Urothelium cell line (cell line): ENCODE results near the gene PTGFRN.
"Not testable (repeated sequence)": the region's sequence is repeated elsewhere in the genome, so short reads cannot be mapped to it uniquely, and the experiment has no call there.

Source experiments
- DNase-seq: peaks from one replicate; pipeline ENCODE4 v3.0.0; 2011; ENCODE audit warnings: low spot score, mixed read lengths
- FAIRE-seq: peaks from 2 replicates; lab custom pipeline; 2011; peaks lifted over from hg19 to GRCh38; lab: Jason Lieb, UNC

Gene PTGFRN

DNA sequence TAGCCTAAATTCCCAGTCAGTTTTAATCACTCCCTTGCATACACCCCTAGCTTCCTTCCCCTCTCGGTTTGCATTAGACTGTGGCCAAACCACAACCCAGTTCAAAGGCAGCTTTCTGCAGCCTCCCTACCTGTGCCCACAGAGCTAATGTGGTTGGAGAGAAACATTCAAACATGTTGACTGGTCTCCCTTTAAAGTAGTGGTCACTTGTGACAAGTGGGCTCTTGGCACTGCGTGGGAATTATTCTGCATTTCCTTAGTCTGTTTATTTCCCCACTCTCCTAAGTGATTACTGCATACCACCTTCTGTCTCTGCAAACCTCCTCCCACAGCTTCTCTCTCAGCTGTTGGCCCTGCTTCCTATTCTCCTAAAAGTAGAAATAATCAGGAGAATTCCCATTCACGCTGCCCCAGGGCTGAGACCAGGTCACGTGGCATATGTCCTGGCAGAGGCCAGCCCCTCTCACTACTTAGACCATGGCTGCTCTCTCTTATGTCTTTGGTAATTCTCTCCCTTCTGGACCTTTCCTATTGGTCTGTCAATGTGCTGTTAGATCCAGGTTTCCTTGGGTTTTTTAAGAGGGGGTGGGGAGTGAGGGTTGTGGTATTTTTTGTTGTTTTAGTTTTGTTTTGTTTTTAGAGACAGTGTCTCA lies 53.4 kb downstream of the PTGFRN start:
- FAIRE-seq (no peak), DNase-seq (no peak)

DNA sequence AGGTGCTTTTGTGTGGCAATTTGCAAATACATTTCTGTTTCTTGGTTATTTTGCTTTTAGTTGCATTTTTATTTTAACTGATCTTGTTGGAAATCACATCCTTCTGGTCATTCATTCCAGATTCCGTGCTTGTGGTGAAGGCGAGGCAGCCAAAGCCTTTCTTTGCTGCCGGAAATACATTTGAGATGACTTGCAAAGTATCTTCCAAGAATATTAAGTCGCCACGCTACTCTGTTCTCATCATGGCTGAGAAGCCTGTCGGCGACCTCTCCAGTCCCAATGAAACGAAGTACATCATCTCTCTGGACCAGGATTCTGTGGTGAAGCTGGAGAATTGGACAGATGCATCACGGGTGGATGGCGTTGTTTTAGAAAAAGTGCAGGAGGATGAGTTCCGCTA lies 57.1 kb downstream of the PTGFRN start:
- DNase-seq (no peak), FAIRE-seq (no peak)

DNA sequence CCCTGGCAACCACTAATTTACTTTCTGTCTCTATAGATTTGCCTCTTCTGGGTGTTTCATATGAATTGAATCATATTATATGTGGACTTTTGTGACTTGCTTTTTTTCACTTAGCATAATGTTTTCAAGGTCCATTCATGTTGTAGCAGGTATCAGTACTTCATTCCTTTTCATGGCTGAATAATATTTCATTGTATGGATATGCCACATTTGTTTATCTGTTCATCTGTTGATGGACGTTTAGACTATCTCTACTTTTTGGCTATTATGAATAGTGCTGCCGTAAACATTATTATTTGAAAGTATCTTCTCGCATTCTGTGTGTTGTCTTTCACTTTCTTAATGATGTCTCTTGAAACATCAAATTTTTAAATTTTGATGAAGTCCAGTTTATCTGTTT lies 59.0 kb downstream of the PTGFRN start:
- DNase-seq (no peak), FAIRE-seq (no peak)

DNA sequence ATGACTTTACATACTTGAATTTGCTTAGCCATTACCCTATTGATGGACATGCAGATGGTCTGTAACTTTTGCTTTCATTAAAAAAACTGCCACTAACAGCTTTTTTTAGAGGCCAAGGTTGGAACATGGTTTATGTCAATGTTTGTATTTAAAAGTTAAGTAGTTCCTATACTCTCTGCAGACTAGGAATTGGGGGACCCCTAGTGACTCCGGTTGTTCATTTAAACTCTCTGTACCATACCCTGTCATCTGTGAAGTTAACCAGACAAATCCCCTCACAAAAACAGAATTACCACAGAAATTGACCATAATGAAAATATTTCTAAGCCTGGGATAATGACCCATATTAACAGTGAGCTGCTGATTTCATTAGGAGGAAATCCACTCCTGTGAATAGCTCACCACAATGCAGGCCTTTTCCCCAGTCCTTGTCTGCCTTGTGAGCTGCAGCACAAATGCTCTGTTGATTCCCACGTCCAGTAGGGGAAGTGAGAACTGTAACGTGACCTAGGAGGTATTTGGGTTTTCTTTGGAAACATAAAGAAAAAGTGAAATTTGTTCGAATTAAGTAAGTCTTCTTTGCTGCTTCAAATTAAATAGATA lies 61.6 kb downstream of the PTGFRN start:
- DNase-seq: no peak
- no peak for FAIRE-seq

DNA sequence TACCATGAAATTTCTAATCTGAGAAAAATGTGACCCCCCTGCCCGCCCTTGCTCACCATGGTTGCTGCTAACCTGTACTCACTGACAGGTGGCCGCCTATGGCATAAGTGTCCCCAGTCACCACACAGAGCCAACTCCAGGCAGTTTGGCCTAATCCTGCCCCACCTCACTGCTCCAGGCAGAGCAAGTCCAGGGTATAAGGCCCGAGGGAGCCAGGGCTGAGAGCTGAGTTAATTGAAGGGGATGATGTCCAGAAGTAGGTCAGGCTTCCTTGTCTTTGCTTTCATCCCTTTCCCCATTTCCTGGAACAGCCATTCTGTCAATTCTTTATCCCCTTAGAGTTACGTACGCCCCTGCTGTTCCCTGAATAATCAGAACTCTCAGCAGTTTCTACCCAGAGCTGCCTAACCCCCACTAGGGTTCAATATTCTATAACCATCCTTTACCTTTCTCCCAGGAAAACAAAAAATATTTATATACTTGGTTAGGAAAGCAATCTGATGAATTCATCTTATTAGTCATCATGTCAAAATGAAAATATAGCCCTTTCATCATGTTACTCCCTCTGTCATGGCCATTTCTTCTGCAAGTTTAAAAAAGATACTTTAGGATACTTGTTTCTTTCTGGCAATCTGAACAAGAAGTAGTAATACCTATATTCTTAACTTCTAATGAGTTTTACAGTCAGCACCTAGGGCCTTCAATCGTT lies 62.4 kb downstream of the PTGFRN start:
- FAIRE-seq (no peak), DNase-seq (peak; percentile 12)

DNA sequence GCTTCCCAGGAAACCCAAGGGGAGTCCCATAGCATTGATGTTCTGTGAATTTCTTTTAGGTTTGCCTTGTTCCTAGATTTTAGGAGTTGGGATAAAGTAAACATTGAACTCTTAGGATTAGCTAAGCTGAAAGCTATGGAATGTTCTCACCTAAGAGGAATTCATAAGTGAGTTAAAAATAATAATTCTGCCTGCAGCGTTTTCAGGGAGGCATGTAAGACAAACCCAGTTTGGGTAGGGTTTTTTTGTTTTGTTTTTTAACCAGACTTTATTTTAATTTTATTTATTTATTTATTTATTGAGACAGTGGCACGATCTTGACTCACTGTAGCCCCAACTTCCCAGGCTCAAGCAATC lies 62.9 kb downstream of the PTGFRN start:
- no peak for FAIRE-seq
- DNase-seq: peak; percentile 29

DNA sequence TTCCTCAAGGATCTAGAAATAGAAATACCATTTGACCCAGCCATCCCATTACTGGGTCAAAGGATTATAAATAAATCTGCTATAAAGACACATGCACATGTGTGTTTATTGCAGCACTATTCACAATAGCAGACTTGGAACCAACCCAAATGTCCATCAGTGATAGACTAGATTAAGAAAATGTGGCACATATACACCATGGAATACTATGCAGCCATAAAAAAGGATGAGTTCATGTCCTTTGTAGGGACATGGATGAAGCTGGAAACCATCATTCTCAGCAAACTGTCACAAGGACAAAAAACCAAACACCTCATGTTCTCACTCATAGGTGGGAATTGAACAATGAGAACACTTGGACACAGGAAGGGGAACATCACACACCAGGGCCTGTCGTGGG lies 70.6 kb downstream of the PTGFRN start:
- not testable (repeated sequence) for FAIRE-seq, DNase-seq

DNA sequence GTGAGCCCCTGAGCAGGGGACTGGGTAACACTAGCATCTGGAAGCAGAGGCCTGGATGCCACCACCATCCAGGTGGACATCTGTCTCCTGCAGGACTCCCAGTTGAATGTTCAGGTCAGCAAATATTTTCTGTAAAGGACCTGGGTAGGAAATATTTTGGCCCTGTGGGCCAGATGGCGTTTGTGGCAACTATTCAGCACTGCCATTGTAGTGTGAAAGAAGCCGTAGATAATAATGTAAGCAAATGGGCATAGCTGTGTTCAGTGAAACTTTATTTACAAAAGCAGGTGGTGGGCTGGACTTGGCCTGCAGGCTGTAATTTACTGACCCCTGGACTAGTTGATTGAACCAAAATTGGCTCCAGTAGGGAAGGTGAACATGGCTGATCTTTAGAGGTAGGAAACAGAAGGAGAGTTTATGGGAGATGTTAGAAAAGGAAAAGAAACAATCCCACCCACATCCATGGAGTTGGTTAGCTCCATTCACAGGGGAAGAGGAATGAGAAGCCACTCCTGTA lies 71.9 kb downstream of the PTGFRN start:
- FAIRE-seq: no peak
- DNase-seq: no peak

DNA sequence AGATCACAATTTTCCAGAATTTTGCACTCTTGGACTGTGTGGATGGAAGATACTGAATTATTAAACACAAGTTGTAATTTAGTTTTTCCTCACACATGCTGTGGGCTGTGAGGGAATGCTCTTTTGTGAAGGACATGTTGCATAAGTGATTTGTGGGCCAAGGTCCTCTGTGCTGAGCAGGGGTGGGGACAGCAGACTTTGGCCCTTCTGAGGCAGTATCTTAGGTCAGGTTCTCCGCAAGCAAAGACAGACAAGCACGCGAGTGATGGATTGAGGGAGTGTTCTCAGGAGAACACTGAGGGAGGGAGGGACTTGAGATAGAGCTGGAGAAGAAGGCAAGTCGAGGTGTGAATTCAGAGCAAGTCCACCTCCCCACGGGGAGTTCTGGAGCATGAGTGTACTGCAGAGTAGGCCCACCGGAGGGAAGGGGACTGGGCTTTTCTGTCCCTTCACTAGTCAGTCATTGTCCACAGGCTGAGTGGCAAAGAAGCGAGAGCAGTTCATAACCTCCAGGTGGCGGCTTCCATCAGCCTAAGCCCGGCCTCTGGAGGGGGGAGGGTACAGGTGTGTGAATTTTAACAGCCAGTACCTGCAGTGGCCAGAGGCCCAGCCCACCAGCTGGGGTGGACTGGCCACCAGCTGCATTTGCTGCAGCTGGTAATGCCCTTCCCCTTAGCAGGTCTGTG lies 72.7 kb downstream of the PTGFRN start:
- FAIRE-seq: no peak
- no peak for DNase-seq

DNA sequence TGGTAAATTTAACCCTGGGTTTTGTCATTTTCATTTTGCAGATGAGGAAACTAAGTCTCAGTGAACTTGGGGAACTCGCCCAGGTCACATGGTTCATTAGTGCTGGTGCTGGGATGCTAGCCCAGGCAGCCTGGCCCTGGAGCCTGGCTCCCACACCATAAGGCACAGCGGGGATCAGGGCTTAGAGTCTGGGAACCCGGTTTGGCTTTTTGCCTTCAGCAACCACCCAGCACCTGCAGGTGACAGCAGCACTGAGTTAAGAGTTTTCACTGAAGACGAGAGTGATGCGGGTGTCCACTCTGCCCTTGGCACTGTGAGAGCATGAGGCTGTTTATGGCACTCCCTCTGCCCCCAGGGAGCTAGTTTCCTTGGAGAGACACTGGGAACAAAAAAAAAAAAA lies 73.4 kb downstream of the PTGFRN start:
- no peak for FAIRE-seq
- DNase-seq: no peak

DNA sequence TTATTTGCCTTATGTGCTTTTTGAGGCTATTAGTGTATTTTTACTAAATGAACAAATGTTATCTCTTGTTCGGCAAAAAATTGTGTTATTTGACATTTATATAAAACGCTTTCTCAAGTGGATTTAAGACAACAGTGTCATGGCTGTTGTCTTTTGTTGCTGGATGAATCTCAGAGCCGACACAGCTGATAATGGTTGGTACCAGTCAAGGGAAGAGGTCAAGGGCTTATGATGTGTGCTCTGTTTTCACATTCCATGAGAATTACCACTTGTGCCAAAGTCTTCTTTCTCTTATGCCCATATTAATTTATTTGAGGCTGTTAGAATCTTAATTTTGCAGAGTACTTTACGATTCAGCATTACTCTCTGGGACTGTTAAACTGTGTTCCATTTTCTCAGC lies 74.0 kb downstream of the PTGFRN start:
- DNase-seq (no peak), FAIRE-seq (no peak)

DNA sequence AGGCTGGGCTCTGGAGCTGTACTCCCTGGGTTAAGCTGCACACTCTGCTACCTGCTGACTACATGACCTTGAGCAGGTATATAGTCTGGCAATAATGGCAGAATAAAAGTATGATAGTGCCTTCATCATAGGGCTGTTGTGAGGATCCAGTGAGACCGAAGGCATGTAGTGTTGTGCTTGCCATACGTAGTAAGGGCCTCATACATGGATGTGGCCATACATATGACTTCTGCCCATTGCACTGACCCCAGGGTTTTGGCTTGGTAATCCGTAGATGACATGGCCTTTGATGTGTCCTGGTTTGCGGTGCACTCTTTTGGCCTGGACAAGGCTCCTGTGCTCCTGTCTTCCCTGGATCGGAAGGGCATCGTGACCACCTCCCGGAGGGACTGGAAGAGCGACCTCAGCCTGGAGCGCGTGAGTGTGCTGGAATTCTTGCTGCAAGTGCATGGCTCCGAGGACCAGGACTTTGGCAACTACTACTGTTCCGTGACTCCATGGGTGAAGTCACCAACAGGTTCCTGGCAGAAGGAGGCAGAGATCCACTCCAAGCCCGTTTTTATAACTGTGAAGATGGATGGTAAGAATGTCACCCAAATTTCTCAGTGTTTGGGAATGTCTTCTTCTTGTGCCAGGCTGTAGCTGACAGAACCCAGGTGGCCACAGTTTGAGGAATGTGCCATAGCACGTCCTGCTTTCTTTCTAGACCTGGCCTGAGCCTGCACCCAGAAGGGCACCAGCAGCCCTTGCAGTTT lies 74.9 kb downstream of the PTGFRN start:
- FAIRE-seq (no peak), DNase-seq (no peak)

DNA sequence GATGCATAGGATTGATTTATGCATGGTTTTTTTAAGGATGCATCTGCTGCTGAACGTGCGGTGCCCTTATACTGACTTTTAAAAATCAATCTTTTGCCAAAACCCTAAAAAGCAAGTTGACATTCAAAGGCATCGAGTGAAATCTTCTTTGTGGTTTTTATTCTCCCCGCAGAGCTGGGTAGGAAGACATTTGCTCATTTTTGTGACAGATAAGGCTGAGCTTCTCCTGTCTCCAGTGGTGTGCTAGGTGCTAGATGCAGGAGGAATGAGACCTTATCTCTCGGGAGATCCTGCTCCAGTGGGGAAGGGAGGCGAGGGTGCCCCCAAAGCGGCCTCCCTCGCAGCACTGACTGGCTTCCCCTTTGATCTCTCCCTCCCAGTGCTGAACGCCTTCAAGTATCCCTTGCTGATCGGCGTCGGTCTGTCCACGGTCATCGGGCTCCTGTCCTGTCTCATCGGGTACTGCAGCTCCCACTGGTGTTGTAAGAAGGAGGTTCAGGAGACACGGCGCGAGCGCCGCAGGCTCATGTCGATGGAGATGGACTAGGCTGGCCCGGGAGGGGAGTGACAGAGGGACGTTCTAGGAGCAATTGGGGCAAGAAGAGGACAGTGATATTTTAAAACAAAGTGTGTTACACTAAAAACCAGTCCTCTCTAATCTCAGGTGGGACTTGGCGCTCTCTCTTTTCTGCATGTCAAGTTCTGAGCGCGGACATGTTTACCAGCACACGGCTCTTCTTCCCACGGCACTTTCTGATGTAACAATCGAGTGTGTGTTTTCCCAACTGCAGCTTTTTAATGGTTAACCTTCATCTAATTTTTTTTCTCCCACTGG lies 76.9 kb downstream of the PTGFRN start:
- no peak for FAIRE-seq

DNA sequence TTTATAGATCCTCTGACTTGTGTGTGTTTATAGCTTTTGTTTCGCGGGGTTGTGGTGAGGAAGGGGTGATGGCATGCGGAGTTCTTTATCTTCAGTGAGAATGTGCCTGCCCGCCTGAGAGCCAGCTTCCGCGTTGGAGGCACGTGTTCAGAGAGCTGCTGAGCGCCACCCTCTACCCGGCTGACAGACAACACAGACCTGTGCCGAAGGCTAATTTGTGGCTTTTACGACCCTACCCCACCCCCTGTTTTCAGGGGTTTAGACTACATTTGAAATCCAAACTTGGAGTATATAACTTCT lies 77.5 kb downstream of the PTGFRN start:
- no peak for DNase-seq
- no peak for FAIRE-seq

More for the DNA sequence above, 76.9 kb downstream of the PTGFRN start:
- DNase-seq: no peak

DNA sequence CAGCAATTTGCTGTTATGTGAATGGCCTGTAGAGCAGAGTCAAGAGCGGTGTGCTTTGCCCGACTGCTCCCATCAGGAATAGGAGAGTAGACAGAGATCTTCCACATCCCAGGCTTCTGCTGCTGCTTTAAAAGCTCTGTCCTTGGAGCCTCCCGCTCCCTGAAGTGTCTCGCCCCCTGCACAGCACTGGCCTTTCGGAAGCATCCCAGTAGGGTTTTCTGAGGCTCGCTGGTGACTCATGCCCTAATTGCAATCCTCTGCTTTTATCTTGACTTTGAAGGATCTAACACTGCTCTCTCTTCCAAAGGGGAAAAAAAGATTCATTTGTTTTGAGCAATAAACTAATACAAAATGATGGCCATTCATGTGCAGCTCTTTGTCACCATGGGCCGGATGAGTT lies 78.5 kb downstream of the PTGFRN start:
- DNase-seq (no peak), FAIRE-seq (no peak)

DNA sequence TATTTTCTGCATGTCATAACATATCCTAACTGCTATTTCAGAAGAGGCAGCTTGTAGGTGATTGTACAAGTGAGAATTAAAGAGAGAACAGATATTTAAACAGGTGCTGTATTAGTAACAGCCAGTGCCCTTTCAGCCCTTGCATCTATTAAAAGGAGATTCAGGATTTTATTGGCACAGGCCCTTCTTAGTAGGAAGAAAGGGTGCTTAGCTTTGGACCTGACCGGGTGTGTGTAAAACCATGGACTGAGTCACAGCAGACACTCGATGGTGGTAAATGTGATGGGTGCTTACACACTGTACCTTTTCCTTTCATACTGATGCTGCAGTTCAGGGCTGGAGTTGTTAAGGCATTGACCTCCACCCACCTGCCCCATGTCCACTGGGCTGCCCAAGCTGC lies 79.2 kb downstream of the PTGFRN start:
- DNase-seq (no peak), FAIRE-seq (no peak)

DNA sequence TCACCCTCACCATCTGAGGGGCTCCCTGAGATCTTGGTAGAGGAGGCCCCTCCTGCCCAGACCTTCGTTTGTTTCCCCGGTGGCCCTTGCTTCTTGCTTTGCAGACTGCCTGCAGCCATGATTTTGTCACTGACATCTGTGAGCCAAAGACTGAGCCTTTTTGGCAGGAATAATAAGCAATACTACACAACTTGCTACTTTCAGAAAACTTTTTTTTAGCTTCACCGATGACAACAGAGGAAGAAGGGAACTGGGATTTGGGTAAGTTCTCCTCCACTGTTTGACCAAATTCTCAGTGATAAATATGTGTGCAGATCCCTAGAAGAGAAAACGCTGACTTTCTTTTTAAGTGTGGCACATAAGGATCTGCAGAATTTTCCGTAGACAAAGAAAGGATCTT lies 80.1 kb downstream of the PTGFRN start:
- FAIRE-seq: no peak
- DNase-seq: no peak

DNA sequence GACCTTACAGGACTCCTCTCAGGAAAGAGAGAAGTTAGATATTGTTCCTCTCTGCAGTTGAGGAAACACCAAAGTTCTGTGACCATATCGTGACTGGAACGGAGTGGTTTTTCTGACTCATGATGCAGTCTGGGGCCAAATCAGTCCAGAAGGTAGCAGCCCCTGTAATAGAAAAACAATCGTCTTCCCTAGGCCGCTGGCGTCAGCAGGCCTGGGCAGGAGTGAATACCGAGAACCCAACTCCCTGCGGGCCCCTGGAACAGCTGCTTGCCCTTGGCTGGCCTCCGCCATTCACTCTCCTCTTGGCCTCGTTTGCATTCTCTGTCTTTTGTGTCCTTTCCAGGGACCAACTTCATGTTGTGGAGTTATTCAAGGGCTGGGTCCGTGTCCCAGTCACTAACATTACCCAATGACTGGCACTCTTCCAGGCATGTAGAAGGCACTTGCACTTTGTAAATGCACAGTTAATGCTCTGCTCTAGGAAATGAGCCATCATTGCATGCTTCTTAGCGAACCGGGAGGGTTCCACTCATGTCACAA lies 81.0 kb downstream of the PTGFRN start:
- no peak for DNase-seq
- no peak for FAIRE-seq

DNA sequence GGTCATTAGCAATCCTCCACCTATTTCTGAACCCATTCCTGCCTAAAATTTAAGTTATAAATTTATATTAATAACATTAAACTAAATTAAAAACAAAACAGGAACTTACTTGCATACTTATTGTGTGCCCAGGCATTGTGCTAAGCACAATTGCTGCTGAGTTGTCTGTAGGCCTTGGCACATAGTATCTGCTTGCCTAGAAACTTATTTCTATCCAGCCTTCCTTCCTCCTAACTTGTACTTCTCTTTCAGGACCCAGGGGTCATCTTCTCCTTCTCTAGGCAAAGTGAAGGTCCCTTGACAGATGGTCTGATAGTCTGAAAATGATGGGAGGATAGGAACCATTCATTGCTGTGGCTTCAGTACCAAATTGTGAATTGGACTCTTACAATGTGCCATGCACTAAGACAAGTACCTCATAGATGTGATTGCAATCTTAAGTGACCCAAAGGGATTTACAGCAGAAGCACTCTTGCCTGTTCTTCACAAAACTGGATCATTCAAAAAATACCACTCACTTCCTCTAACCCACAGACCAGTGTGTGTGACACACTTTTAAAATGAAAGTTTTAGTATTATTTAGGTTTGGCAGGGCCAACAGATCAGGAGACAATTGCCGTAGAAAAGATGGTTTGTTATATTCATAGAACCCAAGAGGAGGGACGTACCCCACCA lies 81.6 kb downstream of the PTGFRN start:
- DNase-seq: no peak
- FAIRE-seq: no peak
